Esophagus squamous epithelium (tissue), 5 donors: Measurements from ENCODE around the gene SCN8A. TPM values are rescaled to one million over a fixed set of nuclear protein-coding genes. Genes with fewer than 3 reads are reported as not detected.
A peak's percentile ranks its signal among the peaks of the same experiment; 100 is the strongest.

Experiments
- DNase-seq: peaks from one replicate; lab custom pipeline; 2025; lab: John Stamatoyannopoulos, UW
- H3K27ac ChIP-seq, 4 donors: fragments of 200-600 bp; sonication (generic); one replicate each; pipeline ENCODE4 v1.5.1; 2016 to 2019; ENCODE audit warnings: mild to moderate bottlenecking in 1 of 4
- H3K27me3 ChIP-seq, 4 donors: fragments of 200-600 bp; sonication (generic); 1 replicate in 3 of 4; 2 replicates in 1 of 4; pipeline versions ENCODE4 v1.5.1 to v1.6.0; 2017 to 2021; ENCODE audit warnings: antibody characterized with exemption in 1 of 4
- H3K36me3 ChIP-seq, 3 donors: fragments of 200-600 bp; sonication (generic); one replicate each; pipeline ENCODE4 v1.5.1; 2016 to 2019
- H3K4me1 ChIP-seq, 3 donors: fragments of 200-600 bp; sonication (generic); one replicate each; pipeline ENCODE4 v1.5.1; 2017 to 2019
- H3K4me3 ChIP-seq, 4 donors: fragments of 200-600 bp; sonication (generic); 1 replicate in 3 of 4; 2 replicates in 1 of 4; pipeline ENCODE4 v1.5.1; 2016 to 2019; ENCODE audit warnings: mild to moderate bottlenecking in 2 of 4, moderate library complexity in 1 of 4
- H3K9me3 ChIP-seq, 3 donors: fragments of 200-600 bp; sonication (generic); one replicate each; pipeline ENCODE4 v1.5.1; 2016 to 2019
- POLR2A ChIP-seq, 4 donors: fragments of 450-650 bp; IDR thresholded peaks; one replicate each; pipeline ENCODE4 v1.6.1; 2017; ENCODE audit warnings: antibody characterized with exemption in 4 of 4, mild to moderate bottlenecking in 4 of 4, moderate library complexity in 3 of 4
- WGBS, 2 donors: methylation state at CpG; one replicate each; pipeline ENCODE4 v1.1.5; 2018; 5-methylcytosine and 5-hydroxymethylcytosine counted together
- intact Hi-C: fragments of 100-400 bp; cut with DNase I; formaldehyde crosslinking; loops from one replicate; pipeline ENCODE4 v1.15.0; 2022
- total RNA-seq, 4 donors: library from RNA; depleted of rRNA; stranded (reverse); fragments of >200 nt; gene quantifications; one replicate each; pipeline ENCODE4 v1.1.0, GENCODE V29; 2016
- TF ChIP-seq, protein P1 (sequence below), 6 experiments: fragments of 450-650 bp in 4 of 6; fragments of 200-600 bp in 2 of 6; sonication (generic) in 2 of 6; IDR thresholded peaks; one replicate each; pipeline ENCODE4 v1.5.1; 2016 to 2019; ENCODE audit warnings: antibody characterized with exemption in 6 of 6, mild to moderate bottlenecking in 4 of 6, moderate library complexity in 4 of 6
- donor health status: DM: yes; HTN: yes; CAD: no.

SCN8A gene
- total RNA-seq, 4 donors from 2014 or later = 0.11 to 1.1 (median 0.40) TPM

DNA sequence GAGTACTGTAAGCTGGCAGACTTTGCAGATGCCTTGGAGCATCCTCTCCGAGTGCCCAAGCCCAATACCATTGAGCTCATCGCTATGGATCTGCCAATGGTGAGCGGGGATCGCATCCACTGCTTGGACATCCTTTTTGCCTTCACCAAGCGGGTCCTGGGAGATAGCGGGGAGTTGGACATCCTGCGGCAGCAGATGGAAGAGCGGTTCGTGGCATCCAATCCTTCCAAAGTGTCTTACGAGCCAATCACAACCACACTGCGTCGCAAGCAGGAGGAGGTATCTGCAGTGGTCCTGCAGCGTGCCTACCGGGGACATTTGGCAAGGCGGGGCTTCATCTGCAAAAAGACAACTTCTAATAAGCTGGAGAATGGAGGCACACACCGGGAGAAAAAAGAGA is 215.9 kb downstream of the SCN8A start:
- intact Hi-C loops = no loop called here
- Histone ChIP-seq H3K4me3 (no peak overlapping the region), H3K27ac (no peak overlapping the region), H3K4me1 (no peaks in the 10 kb centered on the region), H3K27me3 (no peaks in the 10 kb centered on the region), H3K36me3 (no peaks in the 10 kb centered on the region), H3K9me3 (no peaks in the 10 kb centered on the region)
- TF ChIP-seq, protein P1, sequence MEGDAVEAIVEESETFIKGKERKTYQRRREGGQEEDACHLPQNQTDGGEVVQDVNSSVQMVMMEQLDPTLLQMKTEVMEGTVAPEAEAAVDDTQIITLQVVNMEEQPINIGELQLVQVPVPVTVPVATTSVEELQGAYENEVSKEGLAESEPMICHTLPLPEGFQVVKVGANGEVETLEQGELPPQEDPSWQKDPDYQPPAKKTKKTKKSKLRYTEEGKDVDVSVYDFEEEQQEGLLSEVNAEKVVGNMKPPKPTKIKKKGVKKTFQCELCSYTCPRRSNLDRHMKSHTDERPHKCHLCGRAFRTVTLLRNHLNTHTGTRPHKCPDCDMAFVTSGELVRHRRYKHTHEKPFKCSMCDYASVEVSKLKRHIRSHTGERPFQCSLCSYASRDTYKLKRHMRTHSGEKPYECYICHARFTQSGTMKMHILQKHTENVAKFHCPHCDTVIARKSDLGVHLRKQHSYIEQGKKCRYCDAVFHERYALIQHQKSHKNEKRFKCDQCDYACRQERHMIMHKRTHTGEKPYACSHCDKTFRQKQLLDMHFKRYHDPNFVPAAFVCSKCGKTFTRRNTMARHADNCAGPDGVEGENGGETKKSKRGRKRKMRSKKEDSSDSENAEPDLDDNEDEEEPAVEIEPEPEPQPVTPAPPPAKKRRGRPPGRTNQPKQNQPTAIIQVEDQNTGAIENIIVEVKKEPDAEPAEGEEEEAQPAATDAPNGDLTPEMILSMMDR (IDR thresholded peaks at IDR 0.05) = no peak
- TF ChIP-seq POLR2A (IDR thresholded peaks at IDR 0.05) = no peak
- no peak for DNase-seq
- 74 to 93% methylated on average over 2 to 8 of the region's 16 CpGs for WGBS, 2 donors

DNA sequence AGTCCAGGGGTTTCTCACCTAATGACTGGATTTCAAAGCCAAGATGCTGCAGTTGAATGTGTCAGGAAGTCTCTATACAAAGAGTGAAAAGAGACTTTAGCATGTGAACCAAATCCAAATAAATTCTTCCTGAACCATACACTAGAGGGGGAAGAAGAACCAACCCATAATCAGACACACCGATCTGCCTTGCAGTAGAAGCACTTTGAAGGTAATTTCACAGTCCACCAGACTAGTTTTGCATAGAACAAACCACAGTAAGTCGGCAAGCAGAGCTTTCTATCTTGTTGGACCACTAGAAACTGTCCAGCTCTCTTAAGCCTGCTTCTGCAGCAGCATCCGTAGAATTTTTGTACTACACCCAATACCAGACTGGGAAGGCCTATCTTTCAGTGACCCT is 218.2 kb downstream of the SCN8A start:
- H3K27me3 ChIP-seq = peaks cover 0 to 10% (median 0%) of the 10 kb centered on the region in 4 donors
- intact Hi-C loops = no loop called here
- H3K36me3 ChIP-seq = no peaks in the 10 kb centered on the region
- WGBS, 2 donors = 65 to 80% methylated on average over 3 of the region's 3 CpGs
- H3K9me3 ChIP-seq = no peaks in the 10 kb centered on the region
- H3K27ac ChIP-seq = no peak overlapping the region
- no peak for DNase-seq
- peaks cover 0 to 5% (median 0%) of the 10 kb centered on the region in 3 donors for H3K4me1 ChIP-seq
- TF ChIP-seq, protein P1 (IDR thresholded peaks at IDR 0.05) = no peak
- TF ChIP-seq POLR2A (IDR thresholded peaks at IDR 0.05) = no peak
- H3K4me3 ChIP-seq = no peak overlapping the region

DNA sequence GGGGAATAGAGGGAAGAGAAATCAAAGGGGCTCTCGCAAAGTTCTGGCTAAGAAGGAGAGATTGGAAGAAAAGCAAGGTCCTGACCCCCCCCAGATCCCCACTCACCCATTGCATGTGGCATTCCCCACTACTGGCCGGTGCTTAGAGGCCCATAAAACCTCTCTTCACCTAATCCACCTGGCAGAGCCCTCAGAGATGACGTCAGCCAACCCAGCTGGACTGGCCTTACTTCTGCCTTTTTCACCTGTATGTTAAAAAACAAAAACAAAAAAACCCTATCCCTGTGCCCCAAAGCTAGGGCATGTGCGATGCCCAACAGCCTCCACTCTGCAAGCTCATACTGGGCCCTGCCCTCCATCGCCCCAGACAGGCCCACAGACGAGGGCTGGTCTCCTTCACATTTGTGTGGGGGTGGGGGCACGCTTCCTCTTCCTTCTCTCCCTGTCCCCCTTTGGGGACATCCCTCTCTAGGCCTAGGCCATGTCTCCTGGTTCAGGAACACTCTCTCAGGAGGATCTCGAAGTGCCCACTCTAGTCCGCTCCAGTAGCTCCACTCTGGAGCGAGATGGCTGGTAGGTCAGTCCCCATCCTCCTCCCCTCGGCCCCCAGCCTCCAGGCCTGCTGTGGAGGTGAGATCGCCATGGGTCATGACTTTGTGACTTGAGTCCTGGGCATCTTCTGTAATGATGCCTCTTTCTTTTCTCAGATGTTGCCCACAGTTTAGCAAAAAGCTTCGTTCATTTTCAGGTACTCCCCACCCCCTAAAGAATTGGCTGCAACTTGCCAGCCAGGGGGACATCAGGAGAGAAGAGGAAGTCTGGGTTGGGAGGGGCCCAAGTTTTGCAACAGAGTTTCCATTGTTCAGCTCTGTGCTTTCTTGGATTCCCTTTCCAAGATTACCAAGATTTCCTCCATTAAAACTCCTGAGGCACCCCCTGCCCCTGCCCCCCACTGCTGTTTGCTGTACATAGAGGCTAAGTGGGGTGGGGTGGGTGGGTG is 220.5 kb downstream of the SCN8A start:
- Histone ChIP-seq H3K4me1 (peaks cover 5 to 14% (median 8%) of the 10 kb centered on the region in 3 donors), H3K27me3 (peaks cover 0 to 33% (median 0%) of the 10 kb centered on the region in 4 donors), H3K4me3 (no peak overlapping the region), H3K27ac (no peak overlapping the region), H3K36me3 (no peaks in the 10 kb centered on the region), H3K9me3 (no peaks in the 10 kb centered on the region)
- DNase-seq = no peak
- TF ChIP-seq, protein P1 (IDR thresholded peaks at IDR 0.05) = no peak
- no peak for TF ChIP-seq POLR2A (IDR thresholded peaks at IDR 0.05)
- WGBS, 2 donors = 67 to 69% methylated on average over 9 to 13 of the region's 13 CpGs
- intact Hi-C loops = loop anchor here (10.0 kb wide), 1 partner anchor 277 kb away; no protein-coding TSS in a partner anchor

DNA sequence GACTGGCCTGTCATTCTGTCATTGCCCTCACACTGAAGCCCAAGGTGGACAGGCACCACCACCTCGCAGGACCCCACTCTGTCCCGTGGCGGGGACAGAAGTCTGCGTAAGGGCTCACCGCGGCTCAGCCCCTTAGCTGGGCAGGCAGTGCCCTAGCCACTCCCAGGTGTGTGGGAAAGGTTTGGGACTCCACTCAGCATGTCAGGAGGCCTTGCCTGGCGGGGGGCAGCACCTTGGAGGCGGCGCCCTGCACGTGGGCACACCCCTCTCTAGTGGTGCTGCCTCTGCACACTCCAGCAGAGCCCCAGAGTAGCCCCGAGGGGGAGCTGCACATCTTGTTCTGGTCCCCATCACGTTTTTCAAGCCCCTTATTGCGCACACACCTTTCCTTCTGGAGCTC is 221.8 kb downstream of the SCN8A start:
- 70 to 81% methylated on average over 5 to 8 of the region's 13 CpGs for WGBS, 2 donors
- H3K27me3 ChIP-seq = peaks cover 0 to 47% (median 0%) of the 10 kb centered on the region in 4 donors
- H3K4me1 ChIP-seq = peaks cover 5 to 14% (median 8%) of the 10 kb centered on the region in 3 donors
- no peak overlapping the region for H3K4me3 ChIP-seq
- no peak for DNase-seq
- no peak for TF ChIP-seq POLR2A (IDR thresholded peaks at IDR 0.05)
- TF ChIP-seq, protein P1 (IDR thresholded peaks at IDR 0.05) = no peak
- H3K36me3 ChIP-seq = no peaks in the 10 kb centered on the region
- H3K9me3 ChIP-seq = no peaks in the 10 kb centered on the region
- H3K27ac ChIP-seq = no peak overlapping the region
- intact Hi-C loops = loop anchor here (10.0 kb wide), 1 partner anchor 278 kb away; no protein-coding TSS in a partner anchor

DNA sequence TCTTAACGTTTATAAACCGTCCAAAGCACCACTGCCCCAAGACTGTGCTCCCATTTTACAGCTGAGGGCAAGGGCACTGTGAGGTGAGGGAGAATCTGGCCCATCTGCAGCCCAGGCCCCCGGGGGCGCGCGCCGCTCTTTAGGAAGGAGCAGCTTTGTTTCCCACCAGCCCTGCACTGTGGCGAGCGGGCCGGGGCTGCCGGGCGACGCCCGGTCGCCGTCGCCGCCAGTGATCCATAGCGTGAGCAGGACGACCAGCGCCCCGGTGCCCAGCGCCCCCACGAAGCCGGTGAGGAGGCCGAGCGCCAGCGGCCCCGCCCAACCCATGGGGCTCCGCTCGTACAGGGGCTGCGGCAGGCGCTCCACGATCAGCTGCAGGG is 222.9 kb downstream of the SCN8A start:
- no peaks in the 10 kb centered on the region for H3K36me3 ChIP-seq
- no peaks in the 10 kb centered on the region for H3K9me3 ChIP-seq
- peaks cover 0 to 57% (median 0%) of the 10 kb centered on the region in 4 donors for H3K27me3 ChIP-seq
- TF ChIP-seq POLR2A (IDR thresholded peaks at IDR 0.05) = no peak
- TF ChIP-seq, protein P1 (IDR thresholded peaks at IDR 0.05) = no peak
- intact Hi-C loops = loop anchor here (10.0 kb wide), 1 partner anchor 279 kb away; no protein-coding TSS in a partner anchor
- DNase-seq = no peak
- WGBS, 2 donors = 40% methylated on average over 1 of the region's 34 CpGs; no CpG with 5 or more reads in 1 of the 2 donors
- H3K27ac ChIP-seq = peak overlapping the region in 3 of 4 donors; percentile 48 to 82 (median 74)
- peak overlapping the region; percentile 12 to 66 (median 53) for H3K4me3 ChIP-seq
- peaks cover 5 to 17% (median 8%) of the 10 kb centered on the region in 3 donors for H3K4me1 ChIP-seq
